Activated T-helper 9 cell treated with anti-CD3 and anti-CD28 coated beads, Interleukin-2, amount 50 U/mL, for 16 hours (primary cell): ENCODE data around the gene PNMA8C.
"Not testable (repeated sequence)": the region's sequence is repeated elsewhere in the genome, so short reads cannot be mapped to it uniquely, and the experiment has no call there.

Experiments
- DNase-seq: peaks from one replicate; pipeline ENCODE4 v3.0.0-alpha.2; 2020; ENCODE audit warnings: low read depth

PNMA8C gene

DNA sequence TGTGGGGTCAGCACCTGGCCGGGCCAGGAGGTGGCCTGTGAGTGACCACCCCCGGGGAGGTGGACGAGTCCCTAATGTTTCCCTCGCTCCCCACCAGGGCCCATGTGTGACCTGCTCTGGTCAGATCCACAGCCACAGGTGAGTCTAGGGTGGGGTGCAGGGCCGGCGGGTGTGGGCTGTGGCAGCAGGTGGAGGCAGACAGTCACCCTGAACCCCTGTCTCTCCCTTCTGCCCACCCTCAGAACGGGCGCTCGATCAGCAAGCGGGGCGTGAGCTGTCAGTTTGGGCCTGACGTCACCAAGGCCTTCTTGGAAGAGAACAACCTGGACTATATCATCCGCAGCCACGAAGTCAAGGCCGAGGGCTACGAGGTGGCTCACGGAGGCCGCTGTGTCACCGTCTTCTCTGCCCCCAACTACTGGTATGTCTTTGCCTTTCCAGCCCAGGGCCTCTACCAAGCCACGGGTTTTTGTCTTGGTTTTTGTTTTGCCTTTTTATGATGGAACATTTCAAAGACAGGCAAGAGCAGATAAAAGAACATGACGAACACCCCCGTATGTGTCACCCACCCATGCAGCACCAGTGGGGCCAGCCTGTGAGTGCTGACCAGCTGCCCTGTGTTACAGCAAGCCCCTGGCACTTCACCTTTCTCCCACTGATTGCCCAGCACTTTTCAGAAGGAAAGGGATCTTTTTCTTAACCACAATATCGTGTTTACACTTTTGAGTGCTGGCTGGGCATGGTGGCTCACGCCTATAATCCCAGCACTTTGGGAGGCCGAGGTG lies 40.2 kb downstream of the PNMA8C start:
- no peak for DNase-seq

DNA sequence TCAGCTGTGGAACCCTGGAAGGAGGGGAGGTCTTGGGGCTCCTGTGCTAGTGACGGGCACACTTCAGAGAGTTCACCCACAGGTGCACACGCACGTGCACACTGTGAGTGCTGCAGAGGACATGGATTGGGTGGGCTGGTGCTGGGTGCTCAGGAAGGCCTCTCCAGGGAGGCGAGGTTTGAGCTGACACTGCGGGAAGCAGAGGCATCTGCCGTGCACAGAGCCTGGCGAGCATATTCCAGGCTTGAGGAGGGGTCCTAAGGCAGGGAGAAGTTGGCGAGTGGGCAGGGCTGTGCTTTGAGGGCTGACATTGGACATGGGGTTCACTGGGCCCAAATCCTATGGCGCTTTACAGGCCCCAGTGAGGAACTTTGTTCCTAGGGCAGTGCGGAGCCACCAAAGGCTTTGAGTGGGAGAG lies 41.0 kb downstream of the PNMA8C start:
- no peak for DNase-seq

DNA sequence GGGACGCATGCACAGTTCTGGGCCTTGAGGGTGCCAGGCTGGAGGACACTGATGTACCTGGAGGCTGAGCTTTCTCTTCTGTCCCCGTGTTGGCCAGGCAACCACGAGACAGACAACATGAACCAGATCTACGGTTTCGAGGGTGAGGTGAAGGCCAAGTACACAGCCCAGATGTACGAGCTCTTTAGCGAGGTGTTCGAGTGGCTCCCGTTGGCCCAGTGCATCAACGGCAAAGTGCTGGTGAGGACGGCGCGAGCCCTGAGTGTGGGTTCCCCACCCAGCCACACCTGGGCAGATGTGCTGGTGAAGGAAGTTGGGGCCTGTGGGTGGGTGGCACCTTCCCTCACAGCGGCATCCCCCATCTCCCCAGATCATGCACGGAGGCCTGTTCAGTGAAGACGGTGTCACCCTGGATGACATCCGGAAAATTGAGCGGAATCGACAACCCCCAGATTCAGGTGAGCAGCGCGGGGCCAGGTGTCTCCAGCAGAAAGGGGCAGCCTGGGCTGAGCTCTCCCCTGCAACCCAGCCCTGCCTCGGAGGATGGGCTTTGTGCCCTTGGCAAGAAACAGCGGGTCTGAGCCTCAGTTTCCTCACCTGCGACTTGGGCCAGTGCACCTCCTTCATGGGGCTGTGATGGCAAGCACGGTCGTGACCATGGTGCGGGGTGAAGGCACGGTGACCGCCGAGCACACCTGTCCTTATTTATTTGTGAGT lies 41.6 kb downstream of the PNMA8C start:
- no peak for DNase-seq

DNA sequence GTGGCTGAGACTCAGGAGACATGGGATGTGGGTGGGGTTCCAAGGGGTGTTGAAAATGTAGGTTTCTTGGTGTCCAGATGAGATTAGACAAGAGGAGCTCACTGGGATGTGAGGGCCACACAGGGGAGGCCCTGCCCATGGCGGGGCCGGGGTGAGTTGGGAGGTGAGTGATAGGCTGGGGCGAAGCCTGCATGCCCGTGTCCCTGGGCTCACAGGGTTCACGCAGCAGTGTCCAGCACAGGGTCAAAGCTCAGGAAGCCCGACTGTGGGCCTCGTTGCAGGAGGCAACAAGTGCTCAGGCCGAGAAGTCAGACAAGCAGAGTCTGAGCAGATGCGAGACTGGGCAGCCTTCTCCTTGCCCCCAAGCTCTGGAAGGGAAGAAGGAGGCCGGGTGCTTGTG lies 42.6 kb downstream of the PNMA8C start:
- DNase-seq = no peak

DNA sequence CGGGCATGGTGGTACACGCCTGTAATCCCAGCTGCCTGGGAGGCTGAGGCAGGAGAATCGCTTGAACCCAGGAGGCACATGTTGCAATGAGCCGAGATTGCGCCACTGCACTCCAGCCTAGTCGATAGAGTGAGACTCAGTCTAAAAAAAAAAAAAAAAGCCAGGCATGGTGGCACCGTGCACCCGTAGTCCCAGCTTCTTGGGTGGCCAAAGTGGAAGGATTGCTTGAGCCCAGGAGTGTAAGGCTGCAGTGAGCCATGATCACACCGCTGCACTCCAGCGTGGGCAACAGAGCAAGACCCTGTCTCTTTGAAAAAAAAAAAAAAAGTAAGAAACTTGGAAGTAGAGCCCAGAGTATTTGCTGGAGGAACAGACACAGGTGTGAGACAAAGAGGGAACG lies 43.1 kb downstream of the PNMA8C start:
- no peak for DNase-seq

DNA sequence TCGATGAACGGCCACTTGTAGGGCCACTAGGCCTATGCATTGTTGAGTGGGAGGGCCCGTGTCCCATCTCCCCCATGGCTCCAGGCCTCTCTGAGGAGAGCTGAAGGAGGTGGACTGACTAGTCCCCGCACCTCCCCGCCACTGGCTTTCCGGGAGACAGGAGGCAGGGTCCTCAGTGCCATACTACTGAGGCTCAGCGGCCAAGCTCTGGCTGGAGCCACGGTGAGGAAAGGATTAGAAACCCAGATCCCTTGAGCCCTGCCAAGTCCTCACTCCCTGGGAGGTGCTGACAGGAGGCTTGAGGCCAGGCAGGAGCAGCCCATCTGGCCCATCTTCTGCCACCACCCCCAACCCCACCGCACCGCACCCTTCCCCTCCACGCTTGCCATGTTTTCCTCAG lies 44.3 kb downstream of the PNMA8C start:
- DNase-seq = no peak

DNA sequence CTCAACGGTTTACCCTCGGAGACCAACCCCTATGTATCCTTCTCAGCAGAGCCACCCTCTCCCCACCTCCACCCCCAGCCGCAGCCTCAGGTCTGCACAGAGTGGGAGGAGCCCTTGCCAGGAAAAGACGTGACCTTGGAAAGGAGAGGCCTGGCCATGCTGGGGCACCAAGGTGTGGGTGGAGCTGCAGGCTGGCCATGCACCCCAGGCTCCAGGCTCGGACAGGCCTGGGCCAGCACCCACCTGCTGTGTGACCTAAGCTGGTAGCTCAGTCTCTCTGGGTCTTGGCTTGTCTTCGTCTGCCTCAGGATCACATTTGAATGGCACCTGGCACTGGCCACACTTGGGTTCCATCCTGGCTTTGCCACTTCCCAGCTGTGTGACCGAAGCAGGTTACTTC lies 44.9 kb downstream of the PNMA8C start:
- DNase-seq = no peak

DNA sequence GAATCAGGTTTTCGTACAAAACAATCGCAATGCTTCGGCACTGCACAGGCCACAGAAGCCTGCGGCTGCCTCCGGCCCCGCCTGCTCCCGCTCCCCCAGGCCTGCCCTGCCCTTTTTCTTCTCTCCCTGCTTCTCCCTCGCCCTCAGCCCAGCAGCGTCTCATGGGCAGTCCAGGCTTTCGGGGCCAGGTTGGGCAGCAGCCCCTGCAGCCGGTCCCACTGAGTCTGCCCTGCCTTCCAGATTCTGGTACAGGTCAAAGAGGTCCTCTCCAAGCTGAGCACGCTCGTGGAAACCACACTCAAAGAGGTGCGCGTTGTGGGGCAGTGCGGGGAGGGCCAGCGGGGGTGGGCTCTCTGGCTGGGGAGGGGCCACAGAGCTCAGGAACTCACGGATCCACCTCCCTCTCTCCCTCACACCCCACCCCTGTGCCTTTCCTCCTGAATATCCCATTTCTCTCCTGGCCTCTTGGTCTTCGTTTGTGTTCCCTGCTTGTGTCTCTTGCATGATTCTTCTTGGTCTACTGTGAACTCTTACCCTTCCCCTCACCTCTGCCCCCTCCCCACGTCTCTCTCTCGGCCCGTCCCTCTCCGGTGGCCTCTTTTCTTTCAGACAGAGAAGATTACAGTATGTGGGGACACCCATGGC lies 45.4 kb downstream of the PNMA8C start:
- no peak for DNase-seq

DNA sequence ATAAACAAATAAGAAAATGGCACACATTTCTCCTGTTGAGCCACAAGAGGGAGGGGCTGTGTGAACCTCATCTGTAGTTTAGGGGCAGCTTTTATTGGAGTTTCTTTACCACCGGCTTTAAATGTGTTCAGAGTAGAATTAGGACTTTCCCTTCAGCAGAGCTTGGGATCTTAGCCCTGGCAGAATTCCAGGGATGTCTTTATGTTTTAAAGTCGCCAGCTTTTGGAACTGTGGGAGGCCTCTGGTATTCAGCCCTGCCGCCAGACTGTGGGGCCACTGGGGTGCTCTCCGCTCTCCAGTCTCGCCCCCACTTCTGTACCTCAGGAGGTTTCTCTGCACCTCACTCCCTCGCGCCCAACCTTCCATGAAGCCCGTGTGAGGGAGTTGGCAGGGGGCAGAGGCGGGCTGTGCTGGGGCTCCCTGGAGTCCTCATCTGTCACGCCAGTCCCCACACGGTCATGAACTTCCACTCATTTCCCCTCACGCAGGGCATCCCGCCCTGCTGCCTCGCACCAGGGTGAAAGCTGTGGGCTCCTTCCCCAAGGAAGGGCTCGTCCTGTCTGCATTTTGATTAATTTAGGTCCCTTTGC lies 46.9 kb downstream of the PNMA8C start:
- no peak for DNase-seq

DNA sequence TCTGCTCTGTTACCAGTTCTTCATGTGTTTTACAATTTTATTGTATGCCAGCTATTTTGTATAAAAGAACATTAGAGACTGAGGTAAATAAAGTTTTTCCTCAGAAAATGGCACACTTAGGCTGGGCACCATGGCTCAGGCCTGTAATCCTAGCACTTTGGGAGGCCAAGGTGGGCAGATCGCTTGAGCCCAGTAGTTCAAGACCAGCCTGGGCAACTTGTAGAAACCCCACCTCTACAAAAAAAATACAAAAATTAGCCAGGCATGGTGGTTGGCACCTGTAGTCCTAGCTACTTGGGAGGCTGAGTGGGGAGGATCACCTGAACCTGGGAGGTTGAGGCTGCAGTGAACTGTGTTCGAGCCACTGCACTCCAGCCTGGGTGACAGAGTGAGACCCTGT lies 47.4 kb downstream of the PNMA8C start:
- no peak for DNase-seq

DNA sequence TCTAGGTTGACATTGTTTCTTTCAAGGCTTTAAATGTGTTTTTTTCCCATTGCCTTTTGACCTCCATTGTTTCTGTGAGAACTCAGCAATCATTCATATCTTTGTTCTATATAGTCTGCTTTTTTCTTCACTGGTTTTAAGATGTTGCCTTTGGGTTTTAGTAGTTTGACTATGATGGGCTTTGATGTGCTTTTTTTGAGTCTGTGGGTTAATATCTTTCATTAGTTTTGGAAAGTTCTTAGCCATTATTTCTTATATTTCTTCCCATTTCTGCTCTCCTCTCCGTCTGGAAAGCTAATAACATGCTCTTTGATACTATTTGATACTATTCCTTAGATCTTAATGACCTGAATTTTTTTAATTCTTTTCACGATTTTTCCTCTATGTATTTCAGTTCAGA lies 48.0 kb downstream of the PNMA8C start:
- no peak for DNase-seq

DNA sequence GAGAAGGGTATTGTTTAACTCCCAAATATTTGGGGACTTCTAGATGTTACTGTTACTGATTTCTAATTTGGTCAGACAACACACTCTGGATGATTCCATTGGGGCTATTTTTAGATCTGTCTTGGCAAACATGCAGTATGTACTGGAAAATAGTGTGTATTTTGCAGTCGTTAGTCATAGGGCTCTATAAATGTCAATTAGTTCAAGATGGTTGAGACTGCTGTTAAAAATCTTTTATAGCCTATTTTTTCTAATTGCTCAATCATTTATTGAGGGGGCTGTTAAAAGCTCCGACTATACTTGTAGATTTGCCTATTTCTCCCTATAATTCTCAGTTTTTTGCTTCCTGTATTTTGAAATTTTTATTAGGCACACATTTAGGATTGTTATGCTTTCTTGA lies 50.5 kb downstream of the PNMA8C start:
- DNase-seq = no peak

DNA sequence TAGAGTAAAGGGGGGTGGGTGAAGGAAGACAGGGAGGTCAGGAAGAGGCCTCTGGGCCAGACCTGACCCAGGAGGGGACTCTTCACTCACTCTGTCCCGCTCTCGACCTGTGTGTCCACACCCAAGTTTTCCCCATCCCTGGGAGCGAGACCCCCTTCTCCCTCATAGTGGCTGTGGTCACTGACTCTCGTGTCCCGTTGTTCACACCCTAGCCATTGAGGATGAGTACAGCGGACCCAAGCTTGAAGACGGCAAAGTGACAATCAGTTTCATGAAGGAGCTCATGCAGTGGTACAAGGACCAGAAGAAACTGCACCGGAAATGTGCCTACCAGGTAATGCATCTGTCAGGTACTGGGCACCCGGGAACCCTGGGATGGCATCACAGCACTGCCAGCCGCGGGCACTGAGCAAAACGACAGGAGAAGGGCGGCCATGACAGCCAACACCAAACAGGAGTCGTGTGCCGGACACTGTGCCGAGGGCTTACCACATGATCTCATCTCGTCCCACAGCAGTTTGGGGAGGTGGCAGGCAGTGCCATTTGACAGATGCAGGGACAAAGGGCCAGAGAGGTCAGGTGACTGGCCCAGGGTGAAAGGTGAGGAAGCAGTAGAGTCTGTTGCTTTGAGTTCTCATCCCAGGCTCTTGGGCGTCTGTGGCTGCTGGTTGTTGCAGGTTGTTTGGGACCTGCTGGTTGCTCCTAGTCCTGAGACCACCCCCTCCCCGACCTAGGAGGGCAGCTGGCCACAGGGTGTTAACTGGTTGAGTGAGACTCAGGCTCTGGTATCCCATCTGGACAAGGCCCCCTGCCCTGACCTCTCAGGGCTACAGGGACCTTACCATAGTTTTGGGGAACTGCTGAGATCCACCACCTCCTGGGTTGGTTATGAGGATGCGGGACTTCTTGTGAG lies 52.2 kb downstream of the PNMA8C start:
- DNase-seq = no peak

DNA sequence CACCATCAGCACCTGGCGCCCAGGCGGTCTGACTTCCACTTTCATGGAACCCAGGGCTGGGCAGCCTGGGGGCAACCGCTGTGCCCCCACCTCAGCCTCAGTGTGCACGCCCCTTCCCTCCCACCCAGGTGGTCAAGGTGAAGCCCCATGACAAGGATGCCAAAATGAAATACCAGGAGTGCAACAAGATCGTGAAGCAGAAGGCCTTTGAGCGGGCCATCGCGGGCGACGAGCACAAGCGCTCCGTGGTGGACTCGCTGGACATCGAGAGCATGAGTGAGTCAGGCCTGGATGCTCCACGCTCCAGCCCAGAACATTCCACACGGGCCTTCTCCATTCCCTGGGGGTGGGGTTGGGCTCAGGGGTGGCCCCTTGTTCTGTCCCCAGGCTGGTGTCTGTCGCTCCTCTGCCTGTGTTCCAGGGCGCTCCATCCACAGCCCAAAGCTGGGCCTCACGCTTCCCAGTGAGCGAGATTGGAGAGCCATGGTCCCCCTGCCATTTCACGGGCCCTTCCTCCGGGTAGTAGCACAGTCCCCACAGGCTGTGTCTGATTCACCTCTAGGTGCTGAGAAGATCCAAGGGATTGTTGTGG lies 53.2 kb downstream of the PNMA8C start:
- DNase-seq = not testable (repeated sequence)
